PC-3 (cell line): Measurements from ENCODE around the gene GBP6. TPM values are rescaled to one million over a fixed set of nuclear protein-coding genes. Genes with fewer than 3 reads are reported as not detected.
"Not testable (repeated sequence)": the region's sequence is repeated elsewhere in the genome, so short reads cannot be mapped to it uniquely, and the experiment has no call there.

Experiments
- ATAC-seq: fragments of 200-7000 bp; cut with Tn5 transposase; 2 replicates; pipeline ENCODE4 v1.9.1; 2020; ENCODE audit warnings: mild to moderate bottlenecking, moderate library complexity
- BruUV-seq: library from RNA; stranded (reverse); fragments of 400-500 nt; replicated peaks from 2 replicates; lab custom pipeline; 2021; lab: Mats Ljungman, UMichigan
- CTCF ChIA-PET: fragments of 300-600 bp; sonication (Branson Sonifier 250); formaldehyde crosslinking; loops from one replicate; lab custom pipeline; 2022; ENCODE audit warnings: antibody characterized with exemption; lab: Charles Lee
- POLR2A ChIA-PET: fragments of 300-600 bp; sonication (Branson Sonifier 250); formaldehyde crosslinking; loops from one replicate; lab custom pipeline; 2022; ENCODE audit warnings: antibody characterized with exemption; ENCODE audit not compliant: unreplicated experiment; lab: Charles Lee
- DNase-seq: peaks from one replicate; pipeline ENCODE4 v3.0.0-alpha.2; 2015
- H2AFZ ChIP-seq: fragments of 300-600 bp; sonication (generic); 2 replicates; pipeline ENCODE4 v1.6.0; 2016; ENCODE audit warnings: antibody characterized with exemption, low read length
- H3F3A ChIP-seq: fragments of 300-600 bp; sonication (generic); one replicate; pipeline ENCODE4 v1.6.0; 2017; ENCODE audit warnings: antibody characterized with exemption, low read length, control low read depth, mild to moderate bottlenecking; ENCODE audit not compliant: unreplicated experiment
- H3K27ac ChIP-seq: fragments of 300-600 bp; sonication (generic); 2 replicates; pipeline ENCODE4 v1.5.1; 2016; ENCODE audit warnings: mild to moderate bottlenecking, low read length
- H3K27me3 ChIP-seq: fragments of 300-600 bp; sonication (generic); 2 replicates; pipeline ENCODE4 v1.6.1; 2016; ENCODE audit warnings: low read length, mixed read lengths
- H3K36me3 ChIP-seq: fragments of 300-600 bp; sonication (generic); 2 replicates; pipeline ENCODE4 v1.6.1; 2016; ENCODE audit warnings: low read depth, mixed run types, low read length, mixed read lengths
- H3K4me1 ChIP-seq: fragments of 300-600 bp; sonication (generic); 2 replicates; pipeline ENCODE4 v1.5.1; 2016; ENCODE audit warnings: low read length; ENCODE audit not compliant: insufficient read depth
- H3K4me2 ChIP-seq: fragments of 300-600 bp; sonication (generic); 2 replicates; pipeline ENCODE4 v1.6.0; 2016; ENCODE audit warnings: low read length
- H3K4me3 ChIP-seq: fragments of 300-600 bp; sonication (generic); 2 replicates; pipeline ENCODE4 v1.5.1; 2016; ENCODE audit warnings: mild to moderate bottlenecking, low read length, mixed read lengths
- H3K79me2 ChIP-seq: fragments of 300-600 bp; sonication (generic); 2 replicates; pipeline ENCODE4 v1.6.1; 2017; ENCODE audit warnings: low read length, mixed read lengths
- H3K9ac ChIP-seq: fragments of 300-600 bp; sonication (generic); 2 replicates; pipeline ENCODE4 v1.6.0; 2016; ENCODE audit warnings: mild to moderate bottlenecking, low read length
- H3K9me2 ChIP-seq: fragments of 300-600 bp; sonication (generic); replicated peaks from 2 replicates; pipeline ENCODE4 v1.6.1; 2016; ENCODE audit warnings: mixed run types, low read length, mixed read lengths
- H3K9me3 ChIP-seq: fragments of 300-600 bp; sonication (generic); 2 replicates; pipeline ENCODE4 v1.6.1; 2016; ENCODE audit warnings: low read length, mixed read lengths
- H4K20me1 ChIP-seq: fragments of 300-600 bp; sonication (generic); 2 replicates; pipeline ENCODE4 v1.6.1; 2016; ENCODE audit warnings: low read length, mixed read lengths
- EZH2 ChIP-seq: fragments of 300-600 bp; sonication (generic); IDR thresholded peaks from one replicate; pipeline ENCODE4 v1.6.1; 2017; ENCODE audit warnings: antibody characterized with exemption, mild to moderate bottlenecking, low read length; ENCODE audit not compliant: unreplicated experiment
- EZH2phosphoT487 ChIP-seq: fragments of 300-600 bp; sonication (generic); IDR thresholded peaks from 2 replicates; pipeline ENCODE4 v1.6.1; 2018; ENCODE audit warnings: mild to moderate bottlenecking, antibody characterized with exemption, low read length, borderline replicate concordance
- intact Hi-C: fragments of 100-400 bp; cut with micrococcal nuclease; formaldehyde crosslinking; loops from 2 replicates; pipeline ENCODE4 v1.9.0; 2023
- total RNA-seq: library from RNA; depleted of rRNA; stranded (reverse); fragments of >200 nt; gene quantifications from 2 replicates; pipeline ENCODE4 v1.2.3, GENCODE V29; 2014
- TF ChIP-seq, protein P1 (sequence below): fragments of 300-600 bp; sonication (generic); conservative IDR thresholded peaks from 2 replicates; pipeline ENCODE4 v1.5.1; 2017; ENCODE audit warnings: antibody characterized with exemption, low read depth, mild to moderate bottlenecking, low read length

Gene GBP6
- total RNA-seq, 1 experiment from 2014 or later, result 0.40 TPM

DNA sequence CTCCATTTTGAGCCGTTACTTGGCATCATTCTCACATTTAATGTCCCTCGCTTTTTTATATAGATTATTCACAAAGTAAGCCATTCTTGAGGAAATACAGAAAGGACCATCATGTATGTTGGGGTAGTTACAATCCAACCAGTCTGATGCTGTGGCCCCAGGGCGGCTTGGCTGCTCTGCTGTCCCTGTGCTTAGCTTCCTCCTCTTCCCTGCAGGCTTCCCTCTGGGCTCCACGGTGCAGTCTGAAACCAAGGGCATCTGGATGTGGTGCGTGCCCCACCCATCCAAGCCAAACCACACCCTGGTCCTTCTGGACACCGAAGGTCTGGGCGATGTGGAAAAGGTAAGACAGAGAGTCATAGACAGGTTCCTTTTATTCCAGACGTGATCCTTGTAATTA is 5.5 kb downstream of the GBP6 start:
- Histone ChIP-seq H3F3A (no peaks in the 10 kb centered on the region), H3K79me2 (no peaks in the 10 kb centered on the region), H3K9me2 (no peaks in the 10 kb centered on the region), H3K27ac (no peak overlapping the region), H3K36me3 (no peaks in the 10 kb centered on the region), H3K4me3 (no peak overlapping the region), H2AFZ (no peak overlapping the region), H3K4me2 (no peak overlapping the region), H3K9me3 (no peaks in the 10 kb centered on the region), H3K9ac (no peak overlapping the region), H4K20me1 (no peaks in the 10 kb centered on the region), H3K27me3 (peaks cover 3% of the 10 kb centered on the region; the same call in 1 of the 2 replicates), H3K4me1 (peaks cover under 1% of the 10 kb centered on the region; the same call in 1 of the 2 replicates)
- CTCF ChIA-PET, result no interaction called here
- ATAC-seq, result no peak
- intact Hi-C loops, result no loop called here
- no peak for TF ChIP-seq EZH2
- no peak for TF ChIP-seq EZH2phosphoT487
- TF ChIP-seq, protein P1, sequence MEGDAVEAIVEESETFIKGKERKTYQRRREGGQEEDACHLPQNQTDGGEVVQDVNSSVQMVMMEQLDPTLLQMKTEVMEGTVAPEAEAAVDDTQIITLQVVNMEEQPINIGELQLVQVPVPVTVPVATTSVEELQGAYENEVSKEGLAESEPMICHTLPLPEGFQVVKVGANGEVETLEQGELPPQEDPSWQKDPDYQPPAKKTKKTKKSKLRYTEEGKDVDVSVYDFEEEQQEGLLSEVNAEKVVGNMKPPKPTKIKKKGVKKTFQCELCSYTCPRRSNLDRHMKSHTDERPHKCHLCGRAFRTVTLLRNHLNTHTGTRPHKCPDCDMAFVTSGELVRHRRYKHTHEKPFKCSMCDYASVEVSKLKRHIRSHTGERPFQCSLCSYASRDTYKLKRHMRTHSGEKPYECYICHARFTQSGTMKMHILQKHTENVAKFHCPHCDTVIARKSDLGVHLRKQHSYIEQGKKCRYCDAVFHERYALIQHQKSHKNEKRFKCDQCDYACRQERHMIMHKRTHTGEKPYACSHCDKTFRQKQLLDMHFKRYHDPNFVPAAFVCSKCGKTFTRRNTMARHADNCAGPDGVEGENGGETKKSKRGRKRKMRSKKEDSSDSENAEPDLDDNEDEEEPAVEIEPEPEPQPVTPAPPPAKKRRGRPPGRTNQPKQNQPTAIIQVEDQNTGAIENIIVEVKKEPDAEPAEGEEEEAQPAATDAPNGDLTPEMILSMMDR, result no peak
- no TSS peak for BruUV-seq
- no peak for DNase-seq
- POLR2A ChIA-PET, result no interaction called here

DNA sequence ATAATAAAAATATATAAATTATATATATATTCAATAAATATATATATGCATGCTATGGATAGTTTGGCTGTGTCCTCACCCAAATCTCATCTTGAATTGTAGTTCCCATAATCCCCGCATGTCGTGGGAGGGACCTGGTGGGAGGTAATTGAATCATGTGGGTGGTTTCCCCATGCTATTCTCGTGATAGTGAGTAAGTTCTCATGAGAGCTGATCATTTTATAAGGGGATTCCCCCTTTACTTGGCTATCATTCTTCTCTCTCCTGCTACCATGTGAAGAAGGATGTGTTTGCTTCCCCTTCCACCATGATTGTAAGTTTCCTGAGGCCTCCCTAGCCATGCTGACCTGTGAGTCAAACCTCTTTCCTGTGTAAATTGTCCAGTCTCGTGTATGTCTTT is 10.0 kb downstream of the GBP6 start:
- POLR2A ChIA-PET, H3F3A ChIP-seq, H3K27ac ChIP-seq, H3K4me3 ChIP-seq, CTCF ChIA-PET, intact Hi-C loops, DNase-seq, ATAC-seq, H4K20me1 ChIP-seq, H3K4me1 ChIP-seq, H3K9ac ChIP-seq, H3K4me2 ChIP-seq, H3K36me3 ChIP-seq, H3K9me3 ChIP-seq, BruUV-seq, H3K9me2 ChIP-seq, H2AFZ ChIP-seq, H3K79me2 ChIP-seq, H3K27me3 ChIP-seq: not testable (repeated sequence)

DNA sequence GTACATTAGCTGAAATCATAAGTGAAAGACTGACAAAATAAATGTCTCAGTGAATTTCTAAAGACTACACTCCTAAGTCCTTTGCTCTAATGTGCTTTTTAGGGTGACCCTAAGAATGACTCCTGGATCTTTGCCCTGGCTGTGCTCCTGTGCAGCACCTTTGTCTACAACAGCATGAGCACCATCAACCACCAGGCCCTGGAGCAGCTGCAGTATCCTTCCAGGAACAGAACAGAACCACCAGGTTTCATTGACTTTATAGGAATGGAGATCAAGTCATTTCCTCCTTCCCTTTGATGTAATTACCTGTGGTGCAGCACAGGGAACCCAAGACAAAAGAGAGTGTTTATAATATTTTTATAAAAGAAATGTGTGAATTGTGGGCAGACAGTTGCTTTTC is 14.1 kb downstream of the GBP6 start:
- no peaks in the 10 kb centered on the region for H3K36me3 ChIP-seq
- POLR2A ChIA-PET, result no interaction called here
- no peaks in the 10 kb centered on the region for H3K79me2 ChIP-seq
- H3K9me2 ChIP-seq, result no peaks in the 10 kb centered on the region
- H3K9ac ChIP-seq, result no peak overlapping the region
- CTCF ChIA-PET, result no interaction called here
- H3K27me3 ChIP-seq, result peaks cover 9% of the 10 kb centered on the region; the same call in 1 of the 2 replicates
- H3K27ac ChIP-seq, result no peak overlapping the region
- BruUV-seq, result no TSS peak
- TF ChIP-seq, protein P1, result no peak
- TF ChIP-seq EZH2, result no peak
- no peak for TF ChIP-seq EZH2phosphoT487
- intact Hi-C loops, result no loop called here
- H3F3A ChIP-seq, result no peaks in the 10 kb centered on the region
- H3K4me3 ChIP-seq, result no peak overlapping the region
- H3K4me2 ChIP-seq, result no peak overlapping the region
- H2AFZ ChIP-seq, result no peak overlapping the region
- no peaks in the 10 kb centered on the region for H3K9me3 ChIP-seq
- ATAC-seq (no peak), DNase-seq (no peak)
- no peaks in the 10 kb centered on the region for H3K4me1 ChIP-seq
- H4K20me1 ChIP-seq, result no peaks in the 10 kb centered on the region
